Neural progenitor cell (in vitro differentiated cells): ENCODE data around the gene VEZT. TPM values are rescaled to one million over a fixed set of nuclear protein-coding genes. Genes with fewer than 3 reads are reported as not detected.

ENCODE experiments used
- DNase-seq: peaks from one replicate; pipeline ENCODE4 v3.0.0-alpha.2; 2016; ENCODE audit warnings: low spot score
- H2AFZ ChIP-seq: fragments of 200-600 bp; sonication (generic); replicated peaks from 2 replicates; pipeline ENCODE4 v1.6.1; 2016; ENCODE audit warnings: antibody characterized with exemption
- H3F3A ChIP-seq: fragments of 200-600 bp; sonication (generic); 2 replicates; pipeline ENCODE4 v1.6.1; 2016; ENCODE audit warnings: antibody characterized with exemption, low read depth
- H3K27ac ChIP-seq: fragments of 200-600 bp; sonication (generic); 2 replicates; pipeline ENCODE4 v1.5.1; 2016; ENCODE audit warnings: mild to moderate bottlenecking
- H3K27me3 ChIP-seq: fragments of 200-600 bp; sonication (generic); 2 replicates; pipeline ENCODE4 v1.6.1; 2016; ENCODE audit warnings: mild to moderate bottlenecking, moderate library complexity
- H3K36me3 ChIP-seq: fragments of 200-600 bp; sonication (generic); 2 replicates; pipeline ENCODE4 v1.5.1; 2016
- H3K4me1 ChIP-seq: fragments of 200-600 bp; sonication (generic); 2 replicates; pipeline ENCODE4 v1.6.1; 2016; ENCODE audit warnings: mixed run types
- H3K4me2 ChIP-seq: fragments of 200-600 bp; sonication (generic); 2 replicates; pipeline ENCODE4 v1.6.1; 2016
- H3K4me3 ChIP-seq: fragments of 200-600 bp; sonication (generic); 2 replicates; pipeline ENCODE4 v1.5.1; 2016
- H3K79me2 ChIP-seq: fragments of 200-600 bp; sonication (generic); 2 replicates; pipeline ENCODE4 v1.6.1; 2016; ENCODE audit warnings: low read depth
- H3K9ac ChIP-seq: fragments of 200-600 bp; sonication (generic); 2 replicates; pipeline ENCODE4 v1.6.1; 2016
- H3K9me3 ChIP-seq: fragments of 200-600 bp; sonication (generic); 2 replicates; pipeline ENCODE4 v1.5.1; 2016; ENCODE audit warnings: low read depth
- H4K20me1 ChIP-seq: fragments of 200-600 bp; sonication (generic); 2 replicates; pipeline ENCODE4 v1.6.1; 2016; ENCODE audit warnings: low read depth
- H3K27ac Mint-ChIP-seq: 3 replicates; pipeline ENCODE4 v1.8.0; 2021; ENCODE audit warnings: mixed read lengths
- H3K27me3 Mint-ChIP-seq: 2 replicates; pipeline ENCODE4 v1.8.0; 2022; ENCODE audit warnings: low read depth, mild to moderate bottlenecking, inconsistent platforms, moderate library complexity, mixed read lengths; ENCODE audit not compliant: insufficient read depth
- H3K36me3 Mint-ChIP-seq: 3 replicates; pipeline ENCODE4 v1.8.0; 2021; ENCODE audit warnings: mixed read lengths
- H3K4me1 Mint-ChIP-seq: 3 replicates; pipeline ENCODE4 v1.8.0; 2021; ENCODE audit warnings: mixed read lengths
- H3K4me3 Mint-ChIP-seq: 3 replicates; pipeline ENCODE4 v1.8.0; 2021; ENCODE audit warnings: mild to moderate bottlenecking, moderate library complexity, mixed read lengths
- H3K9me3 Mint-ChIP-seq: 3 replicates; pipeline ENCODE4 v1.8.0; 2020; ENCODE audit warnings: mixed read lengths
- EZH2 ChIP-seq: fragments of 200-600 bp; sonication (generic); IDR thresholded peaks from 2 replicates; pipeline ENCODE4 v1.6.1; 2017; ENCODE audit warnings: antibody characterized with exemption, mild to moderate bottlenecking, moderate library complexity
- EZH2phosphoT487 ChIP-seq: fragments of 200-600 bp; sonication (generic); IDR thresholded peaks from 2 replicates; pipeline ENCODE4 v1.6.1; 2017; ENCODE audit warnings: antibody characterized with exemption
- total RNA-seq: library from RNA; depleted of rRNA; stranded (reverse); fragments of >200 nt; gene quantifications from 2 replicates; pipeline ENCODE4 v1.2.3, GENCODE V29; 2015; ENCODE audit warnings: low replicate concordance
- TF ChIP-seq, protein P1 (sequence below): fragments of 200-600 bp; sonication (generic); IDR thresholded peaks from 2 replicates; pipeline ENCODE4 v1.5.1; 2017; ENCODE audit warnings: antibody characterized with exemption, mild to moderate bottlenecking

VEZT gene, protein sequence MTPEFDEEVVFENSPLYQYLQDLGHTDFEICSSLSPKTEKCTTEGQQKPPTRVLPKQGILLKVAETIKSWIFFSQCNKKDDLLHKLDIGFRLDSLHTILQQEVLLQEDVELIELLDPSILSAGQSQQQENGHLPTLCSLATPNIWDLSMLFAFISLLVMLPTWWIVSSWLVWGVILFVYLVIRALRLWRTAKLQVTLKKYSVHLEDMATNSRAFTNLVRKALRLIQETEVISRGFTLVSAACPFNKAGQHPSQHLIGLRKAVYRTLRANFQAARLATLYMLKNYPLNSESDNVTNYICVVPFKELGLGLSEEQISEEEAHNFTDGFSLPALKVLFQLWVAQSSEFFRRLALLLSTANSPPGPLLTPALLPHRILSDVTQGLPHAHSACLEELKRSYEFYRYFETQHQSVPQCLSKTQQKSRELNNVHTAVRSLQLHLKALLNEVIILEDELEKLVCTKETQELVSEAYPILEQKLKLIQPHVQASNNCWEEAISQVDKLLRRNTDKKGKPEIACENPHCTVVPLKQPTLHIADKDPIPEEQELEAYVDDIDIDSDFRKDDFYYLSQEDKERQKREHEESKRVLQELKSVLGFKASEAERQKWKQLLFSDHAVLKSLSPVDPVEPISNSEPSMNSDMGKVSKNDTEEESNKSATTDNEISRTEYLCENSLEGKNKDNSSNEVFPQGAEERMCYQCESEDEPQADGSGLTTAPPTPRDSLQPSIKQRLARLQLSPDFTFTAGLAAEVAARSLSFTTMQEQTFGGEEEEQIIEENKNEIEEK
- 89.8 and 126 TPM in 2 replicates for total RNA-seq

GRCh38 chr12:95217377-95218149 lies at the start of gene VEZT, which contains the start of gene FGD6:
Gene VEZT, plus strand, starts transcription at chr12:95217807. Its CDS starts 44 bp downstream, at chr12:95217851.
Gene FGD6, minus strand, starts transcription at chr12:95217467. Its CDS starts 227 bp downstream, at chr12:95217240.
- Histone ChIP-seq H3K36me3 (no peaks in the 10 kb centered on the region), H3K4me1 (peaks cover 42% of the 10 kb centered on the region), H3K27me3 (no peaks in the 10 kb centered on the region), H3K79me2 (peaks cover 91% of the 10 kb centered on the region), H3K4me2 (peak within 1 kb of the TSS; percentile 96), H3K27ac (peak within 1 kb of the TSS; percentile 99), H4K20me1 (peaks cover 32% of the 10 kb centered on the region), H3K9me3 (no peaks in the 10 kb centered on the region), H3K4me3 (peak within 1 kb of the TSS; percentile 71), H3K9ac (peak within 1 kb of the TSS; percentile 87), H2AFZ (peak within 1 kb of the TSS; percentile 94), H3F3A (peaks cover 24% of the 10 kb centered on the region)
- H3K27ac Mint-ChIP-seq, result peak within 1 kb of the TSS; percentile 97
- DNase-seq, result peak; percentile 100
- peaks cover 3% of the 10 kb centered on the region for H3K9me3 Mint-ChIP-seq
- H3K27me3 Mint-ChIP-seq, result no peaks in the 10 kb centered on the region
- peaks cover 32% of the 10 kb centered on the region for H3K4me1 Mint-ChIP-seq
- peak within 1 kb of the TSS; percentile 97 for H3K4me3 Mint-ChIP-seq
- TF ChIP-seq EZH2phosphoT487, result no peak
- no peak for TF ChIP-seq EZH2
- TF ChIP-seq, protein P1, sequence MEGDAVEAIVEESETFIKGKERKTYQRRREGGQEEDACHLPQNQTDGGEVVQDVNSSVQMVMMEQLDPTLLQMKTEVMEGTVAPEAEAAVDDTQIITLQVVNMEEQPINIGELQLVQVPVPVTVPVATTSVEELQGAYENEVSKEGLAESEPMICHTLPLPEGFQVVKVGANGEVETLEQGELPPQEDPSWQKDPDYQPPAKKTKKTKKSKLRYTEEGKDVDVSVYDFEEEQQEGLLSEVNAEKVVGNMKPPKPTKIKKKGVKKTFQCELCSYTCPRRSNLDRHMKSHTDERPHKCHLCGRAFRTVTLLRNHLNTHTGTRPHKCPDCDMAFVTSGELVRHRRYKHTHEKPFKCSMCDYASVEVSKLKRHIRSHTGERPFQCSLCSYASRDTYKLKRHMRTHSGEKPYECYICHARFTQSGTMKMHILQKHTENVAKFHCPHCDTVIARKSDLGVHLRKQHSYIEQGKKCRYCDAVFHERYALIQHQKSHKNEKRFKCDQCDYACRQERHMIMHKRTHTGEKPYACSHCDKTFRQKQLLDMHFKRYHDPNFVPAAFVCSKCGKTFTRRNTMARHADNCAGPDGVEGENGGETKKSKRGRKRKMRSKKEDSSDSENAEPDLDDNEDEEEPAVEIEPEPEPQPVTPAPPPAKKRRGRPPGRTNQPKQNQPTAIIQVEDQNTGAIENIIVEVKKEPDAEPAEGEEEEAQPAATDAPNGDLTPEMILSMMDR, result peak; percentile 27
- H3K36me3 Mint-ChIP-seq, result peaks cover 14% of the 10 kb centered on the region

GRCh38 chr12:95168746-95169145 lies 48.9 kb upstream of the VEZT start:
- peaks cover 7% of the 10 kb centered on the region for H3F3A ChIP-seq
- no peak overlapping the region for H2AFZ ChIP-seq
- H3K36me3 Mint-ChIP-seq, result peaks cover 17% of the 10 kb centered on the region
- peak; percentile 70 for DNase-seq
- H3K27ac ChIP-seq, result peak overlapping the region; percentile 15
- H3K4me3 Mint-ChIP-seq, result no peak overlapping the region
- H4K20me1 ChIP-seq, result no peaks in the 10 kb centered on the region
- H3K27me3 ChIP-seq, result no peaks in the 10 kb centered on the region
- H3K4me2 ChIP-seq, result peak overlapping the region; percentile 1
- H3K9me3 Mint-ChIP-seq, result no peaks in the 10 kb centered on the region
- no peak overlapping the region for H3K27ac Mint-ChIP-seq
- H3K9me3 ChIP-seq, result no peaks in the 10 kb centered on the region
- H3K9ac ChIP-seq, result no peak overlapping the region
- H3K79me2 ChIP-seq, result no peaks in the 10 kb centered on the region
- no peak for TF ChIP-seq EZH2phosphoT487
- TF ChIP-seq, protein P1, result no peak
- TF ChIP-seq EZH2, result no peak
- H3K4me1 Mint-ChIP-seq, result peaks cover 6% of the 10 kb centered on the region
- peaks cover 2% of the 10 kb centered on the region for H3K27me3 Mint-ChIP-seq
- peaks cover 13% of the 10 kb centered on the region for H3K4me1 ChIP-seq
- H3K4me3 ChIP-seq, result no peak overlapping the region
- H3K36me3 ChIP-seq, result peaks cover 7% of the 10 kb centered on the region

DNA sequence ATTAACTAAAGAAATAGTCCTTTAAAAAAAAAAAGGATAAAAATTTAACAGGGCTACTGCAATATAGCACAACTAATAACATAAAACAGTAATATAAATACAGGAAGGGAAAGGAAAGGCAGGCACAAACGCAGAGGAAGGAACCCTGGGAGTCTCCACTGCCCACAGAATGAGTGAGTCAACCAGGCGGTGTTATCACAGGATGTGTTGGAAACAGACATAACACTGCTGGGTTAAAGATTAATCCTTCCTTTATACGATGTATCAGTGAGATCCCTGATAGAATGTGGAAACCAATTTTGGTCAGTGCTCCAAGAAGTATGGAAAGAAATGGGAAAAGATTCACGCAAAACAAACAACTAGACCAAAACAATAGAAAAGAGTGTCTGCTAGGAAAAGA lies 48.2 kb upstream of the VEZT start:
- peak; percentile 4 for DNase-seq
- Mint-ChIP-seq H3K27ac (no peak overlapping the region), H3K9me3 (no peaks in the 10 kb centered on the region)

More for the DNA sequence above, 48.2 kb upstream of the VEZT start:
- TF ChIP-seq EZH2phosphoT487 (no peak), EZH2 (no peak)
- TF ChIP-seq, protein P1, result no peak
- peaks cover 13% of the 10 kb centered on the region for H3K4me1 ChIP-seq
- H3K4me3 Mint-ChIP-seq, result no peak overlapping the region
- peaks cover 7% of the 10 kb centered on the region for H3K36me3 ChIP-seq
- no peak overlapping the region for H3K4me3 ChIP-seq
- H3K36me3 Mint-ChIP-seq, result peaks cover 17% of the 10 kb centered on the region
- H3F3A ChIP-seq, result peaks cover 7% of the 10 kb centered on the region
- no peak overlapping the region for H3K9ac ChIP-seq
- peak overlapping the region; percentile 15 for H3K27ac ChIP-seq
- no peaks in the 10 kb centered on the region for H4K20me1 ChIP-seq
- H3K4me2 ChIP-seq, result peak overlapping the region; percentile 1
- H3K27me3 Mint-ChIP-seq, result peaks cover 4% of the 10 kb centered on the region
- H3K27me3 ChIP-seq, result no peaks in the 10 kb centered on the region
- peaks cover 4% of the 10 kb centered on the region for H3K4me1 Mint-ChIP-seq
- no peak overlapping the region for H2AFZ ChIP-seq
- H3K9me3 ChIP-seq, result no peaks in the 10 kb centered on the region
- no peaks in the 10 kb centered on the region for H3K79me2 ChIP-seq
